ENCODE data around the gene FTO. TPM values are rescaled to one million over a fixed set of nuclear protein-coding genes. Genes with fewer than 3 reads are reported as not detected.

The FTO gene
- polyA plus RNA-seq, 1 donor from 2014 or later, result 80.1 TPM

- Histone ChIP-seq H3K9ac (ENCODE audit: low read length) (no peak overlapping the region), H3K9me3 (ENCODE audit: low read length) (no peaks in the 10 kb centered on the region), H3K36me3 (ENCODE audit: insufficient read depth, low read length) (no peaks in the 10 kb centered on the region), H3K4me3 (ENCODE audit: low read length) (no peak overlapping the region), H3K4me2 (ENCODE audit: low read length) (no peak overlapping the region), H2AFZ (ENCODE audit: low read depth, low read length) (no peak overlapping the region), H3K27ac (ENCODE audit: low read length) (no peak overlapping the region), H3F3A (ENCODE audit: insufficient read depth, low read length, poor library complexity, severe bottlenecking) (no peaks in the 10 kb centered on the region), H4K20me1 (ENCODE audit: insufficient read depth) (no peaks in the 10 kb centered on the region), H3K9me2 (ENCODE audit: insufficient read depth, low read length) (no peaks in the 10 kb centered on the region), H3K27me3 (ENCODE audit: insufficient read depth, low read depth, low read length) (no peaks in the 10 kb centered on the region), H3K79me2 (replicated peaks; ENCODE audit: insufficient read depth, low read length) (no peaks in the 10 kb centered on the region)
- TF ChIP-seq RAD21 (conservative IDR thresholded peaks at IDR 0.05), result no peak
- no peak for TF ChIP-seq POLR2AphosphoS5 (IDR thresholded peaks at IDR 0.05)
- no peak for TF ChIP-seq SMC3 (conservative IDR thresholded peaks at IDR 0.05; ENCODE audit: poor library complexity)
- no peak for TF ChIP-seq EZH2 (IDR thresholded peaks at IDR 0.05; ENCODE audit: borderline replicate concordance, insufficient read depth, low read length, poor library complexity, severe bottlenecking)
- TF ChIP-seq REST (IDR thresholded peaks at IDR 0.05; ENCODE audit: borderline replicate concordance), result no peak
Measured at GRCh38 chr16:53662072-53662471, 41.9 kb upstream of the FTO start.

GRCh38 chr16:53664724-53665345 is 39.1 kb upstream of the FTO start:
- TF ChIP-seq SMC3 (conservative IDR thresholded peaks at IDR 0.05; ENCODE audit: poor library complexity) (no peak), EZH2 (IDR thresholded peaks at IDR 0.05; ENCODE audit: borderline replicate concordance, insufficient read depth, low read length, poor library complexity, severe bottlenecking) (no peak), CTCF (IDR thresholded peaks at IDR 0.05; ENCODE audit: poor library complexity, severe bottlenecking) (no peak), REST (IDR thresholded peaks at IDR 0.05; ENCODE audit: borderline replicate concordance) (no peak), EP300 (conservative IDR thresholded peaks at IDR 0.05; ENCODE audit: poor library complexity, severe bottlenecking) (no peak), TAF1 (IDR thresholded peaks at IDR 0.05; ENCODE audit: low read depth) (no peak), POLR2AphosphoS5 (IDR thresholded peaks at IDR 0.05) (no peak)
- no peaks in the 10 kb centered on the region for H3K27me3 ChIP-seq (ENCODE audit: insufficient read depth, low read depth, low read length)
- no peak overlapping the region for H3K27ac ChIP-seq (ENCODE audit: low read length)
- H3K4me3 ChIP-seq (ENCODE audit: low read length), result no peak overlapping the region
- no peaks in the 10 kb centered on the region for H3K79me2 ChIP-seq (replicated peaks; ENCODE audit: insufficient read depth, low read length)
- no peaks in the 10 kb centered on the region for H3K9me3 ChIP-seq (ENCODE audit: low read length)
- H3F3A ChIP-seq (ENCODE audit: insufficient read depth, low read length, poor library complexity, severe bottlenecking), result no peaks in the 10 kb centered on the region
- no peaks in the 10 kb centered on the region for H3K36me3 ChIP-seq (ENCODE audit: insufficient read depth, low read length)
- H2AFZ ChIP-seq (ENCODE audit: low read depth, low read length), result no peak overlapping the region
- H3K4me2 ChIP-seq (ENCODE audit: low read length), result no peak overlapping the region
- no peak overlapping the region for H3K9ac ChIP-seq (ENCODE audit: low read length)
- no peaks in the 10 kb centered on the region for H4K20me1 ChIP-seq (ENCODE audit: insufficient read depth)
- H3K9me2 ChIP-seq (ENCODE audit: insufficient read depth, low read length), result no peaks in the 10 kb centered on the region

Data from neural cell (in vitro differentiated cells).